HG02571 (cell line): Measurements from ENCODE around the gene NTRK2.
"Not testable (repeated sequence)": the region's sequence is repeated elsewhere in the genome, so short reads cannot be mapped to it uniquely, and the experiment has no call there.

Experiments used
- ATAC-seq: cut with Tn5 transposase; IDR thresholded peaks from one replicate; pipeline ENCODE4 v1.9.1; 2021; ENCODE audit warnings: mild to moderate bottlenecking, moderate library complexity; ENCODE audit not compliant: unreplicated experiment

Gene NTRK2

DNA sequence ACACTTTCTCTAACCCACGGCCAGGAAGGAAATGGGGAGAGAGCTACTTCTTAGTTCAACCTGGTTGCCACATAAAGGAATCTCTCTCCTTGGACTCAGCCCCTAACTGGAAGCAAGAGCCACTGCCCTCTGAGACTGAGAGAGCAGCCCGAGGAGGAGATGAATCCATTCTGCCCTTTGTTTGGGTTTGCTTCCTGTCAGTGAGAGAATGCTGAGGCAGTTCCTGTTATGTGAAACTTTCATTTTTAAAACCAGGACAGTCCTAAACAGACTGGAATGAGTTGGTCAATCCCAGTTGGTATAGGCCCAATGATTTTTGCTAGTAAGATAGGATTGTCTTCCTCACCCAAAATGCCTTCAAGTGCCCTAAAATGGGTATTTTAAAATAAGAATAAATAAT is 205.1 kb downstream of the NTRK2 start:
- ATAC-seq: no peak

DNA sequence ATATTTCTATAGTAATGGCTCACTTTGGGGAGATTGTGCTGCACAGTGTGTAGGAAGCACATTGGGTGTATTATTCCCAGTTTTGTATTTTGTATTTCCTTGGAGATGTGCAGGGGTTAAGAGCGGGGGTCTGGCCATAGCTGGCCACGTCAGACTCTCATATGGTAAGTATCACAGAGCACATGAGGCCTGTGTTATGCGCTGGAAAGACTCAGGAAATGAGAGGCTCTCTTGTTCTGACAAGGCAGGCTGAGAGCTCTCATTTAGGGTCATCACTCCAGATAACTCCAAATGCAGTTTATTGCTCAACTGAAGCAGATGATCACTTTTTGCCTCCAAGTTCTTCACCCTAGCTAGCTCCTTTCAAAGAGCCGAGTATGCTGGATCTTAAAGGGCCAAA is 205.7 kb downstream of the NTRK2 start:
- ATAC-seq: no peak

DNA sequence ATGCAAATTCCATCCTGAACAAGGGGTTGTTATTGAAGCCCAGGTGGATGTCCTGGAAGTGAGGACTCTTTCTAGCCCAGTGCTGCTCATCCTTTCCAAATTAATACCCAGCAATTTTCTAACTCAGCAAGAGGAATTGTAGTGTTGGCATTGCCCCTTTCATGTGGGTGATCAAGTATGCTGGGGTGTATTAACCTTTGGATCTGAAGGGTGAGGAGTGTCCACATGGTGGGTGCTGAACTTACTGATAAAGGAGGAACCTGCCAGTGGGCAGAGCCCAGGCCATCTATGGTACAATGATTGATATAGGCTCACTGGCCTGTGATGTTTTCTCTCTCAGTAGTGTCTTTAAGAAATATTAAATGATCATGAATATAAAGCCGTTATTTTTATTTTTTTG is 210.1 kb downstream of the NTRK2 start:
- ATAC-seq: no peak

DNA sequence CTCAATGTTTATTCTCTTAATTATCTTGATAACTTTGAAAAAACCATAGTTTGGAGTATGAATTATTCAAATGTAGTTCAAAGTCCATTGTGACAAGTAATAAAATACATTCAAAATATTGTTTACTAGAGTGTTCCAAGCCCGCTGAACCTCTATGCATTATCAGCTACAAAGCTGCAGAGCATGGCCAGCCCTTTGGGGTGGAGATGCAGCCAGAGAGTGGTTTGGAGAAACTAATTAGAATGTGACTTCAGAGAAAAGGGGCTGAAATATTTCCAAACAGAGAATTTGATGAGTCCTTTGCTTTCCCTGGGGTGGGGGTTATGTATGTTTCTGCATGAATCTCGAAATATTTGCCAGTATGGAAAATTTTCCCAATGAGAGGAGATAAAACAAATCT is 211.3 kb downstream of the NTRK2 start:
- ATAC-seq: no peak

DNA sequence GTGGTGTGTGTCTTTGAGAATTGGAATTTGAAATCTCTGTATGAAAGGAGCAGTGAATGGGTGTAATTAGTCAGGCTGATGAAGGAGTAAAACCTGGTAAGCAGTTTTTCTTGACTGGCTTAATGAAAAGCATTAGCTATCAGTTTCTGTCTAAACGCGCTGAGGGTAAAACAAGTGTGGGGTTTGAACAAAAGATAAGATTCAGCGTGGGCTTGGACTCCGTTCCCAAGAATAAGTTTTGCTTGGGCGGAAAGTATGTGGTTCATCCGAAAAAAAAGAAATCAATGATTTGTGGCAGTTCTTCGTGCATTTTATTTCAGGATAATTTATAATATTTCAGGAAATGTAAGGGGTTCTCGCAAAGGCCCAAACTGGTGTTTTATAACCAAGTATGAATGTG is 217.3 kb downstream of the NTRK2 start:
- no peak for ATAC-seq

DNA sequence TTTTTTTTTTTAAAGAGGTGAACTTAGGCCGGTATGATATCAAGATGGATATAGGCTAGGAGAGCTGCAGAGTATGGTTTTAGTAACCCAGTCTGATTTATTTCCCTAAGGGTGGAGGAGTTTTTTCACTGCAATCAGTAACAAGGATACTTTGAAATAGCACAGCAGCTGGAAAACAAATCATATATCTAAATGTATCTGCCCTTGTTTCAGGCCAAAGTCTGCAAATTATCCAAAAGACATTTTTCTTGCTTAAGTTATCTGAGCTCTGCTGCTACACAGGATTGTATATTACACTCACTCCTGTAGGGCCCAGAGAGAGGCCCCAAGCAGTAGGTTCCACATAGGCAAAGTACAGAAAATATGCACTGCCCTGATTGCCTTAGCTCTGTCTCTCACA is 222.4 kb downstream of the NTRK2 start:
- ATAC-seq: no peak

DNA sequence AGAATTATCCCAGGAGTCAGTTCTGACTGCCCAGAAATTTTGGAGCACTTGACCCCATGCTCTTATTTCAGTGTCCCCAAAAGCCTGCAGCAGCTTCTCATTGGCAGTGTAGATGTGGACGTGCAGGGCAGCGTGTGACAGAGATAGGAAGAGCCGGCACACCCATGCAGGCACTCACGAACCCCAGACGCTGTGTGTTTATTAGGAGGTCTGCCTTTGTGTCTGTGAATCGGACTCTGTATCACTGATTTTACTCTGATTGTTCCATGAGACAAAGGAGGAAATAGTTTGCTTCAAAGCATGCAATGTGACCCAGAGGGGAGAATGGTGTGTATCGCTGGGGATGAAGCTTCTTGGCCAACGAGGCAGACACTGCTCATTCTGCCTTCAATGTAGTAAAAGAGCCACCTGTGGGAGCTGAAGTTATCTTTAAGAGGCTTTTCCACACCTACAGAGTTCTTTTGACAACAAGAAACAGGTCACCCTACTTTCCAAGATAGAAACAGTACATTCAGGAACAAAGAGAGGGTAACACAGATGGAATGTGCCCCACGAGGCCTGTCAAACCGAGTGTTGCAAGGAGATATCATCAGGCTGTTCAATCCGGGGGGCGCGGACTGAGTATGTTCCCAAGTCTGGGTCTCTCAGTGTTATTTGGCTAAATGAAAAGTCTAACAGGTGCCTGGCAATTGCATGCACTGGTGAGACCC is 224.0 kb downstream of the NTRK2 start:
- no peak for ATAC-seq

DNA sequence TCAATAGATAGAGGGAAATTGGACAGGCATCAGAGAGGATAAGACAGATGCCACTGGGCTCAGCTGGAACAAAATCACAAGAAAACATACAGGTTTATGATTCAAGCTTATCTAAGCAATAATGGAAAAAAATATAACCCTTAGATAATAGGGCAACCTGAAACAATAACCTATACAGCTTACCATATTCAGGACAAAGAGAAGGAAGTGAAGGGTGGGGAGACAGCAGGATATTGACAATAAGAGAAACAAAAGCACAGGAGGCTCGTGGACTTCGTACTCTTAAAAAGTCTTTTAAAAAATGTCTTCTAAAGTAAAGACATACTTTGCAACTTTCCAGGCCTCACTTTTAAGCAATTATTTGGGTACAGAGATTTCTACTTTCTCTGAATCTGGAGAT is 225.3 kb downstream of the NTRK2 start:
- no peak for ATAC-seq

DNA sequence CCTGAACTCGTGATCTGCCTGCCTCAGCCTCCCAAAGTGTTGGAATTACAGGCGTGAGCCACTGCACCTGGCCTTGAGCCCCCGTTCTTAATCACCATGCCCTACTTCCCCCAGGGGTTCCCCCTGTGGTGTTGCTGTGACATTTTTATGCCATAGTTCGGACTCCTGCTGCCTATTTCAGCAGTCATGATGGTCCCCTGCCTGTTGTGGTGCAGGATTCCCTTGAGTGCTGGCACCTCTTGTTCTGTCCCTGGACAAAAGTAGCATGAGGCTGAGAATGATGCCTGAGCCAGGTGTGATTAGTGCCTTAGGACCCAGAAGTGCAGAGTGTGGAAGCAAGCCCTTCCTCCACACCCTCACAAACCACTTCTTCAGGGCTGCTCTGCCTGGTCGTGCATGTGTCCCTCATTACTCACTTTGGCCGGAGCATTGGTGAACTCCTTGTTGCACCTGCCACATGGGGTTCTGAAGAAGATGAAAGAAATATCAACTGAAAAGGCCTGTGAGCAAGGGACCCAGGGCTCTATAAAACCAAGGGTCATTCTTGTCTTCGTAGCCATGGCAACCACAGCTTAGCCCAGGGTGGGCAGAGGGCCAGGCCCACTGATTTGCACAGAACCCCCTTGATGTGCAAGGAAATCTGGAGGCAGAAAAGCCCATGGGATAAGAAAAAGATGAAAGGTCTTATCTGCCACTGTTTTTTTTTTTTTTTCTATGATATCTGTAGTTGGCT is 228.0 kb downstream of the NTRK2 start:
- no peak for ATAC-seq

DNA sequence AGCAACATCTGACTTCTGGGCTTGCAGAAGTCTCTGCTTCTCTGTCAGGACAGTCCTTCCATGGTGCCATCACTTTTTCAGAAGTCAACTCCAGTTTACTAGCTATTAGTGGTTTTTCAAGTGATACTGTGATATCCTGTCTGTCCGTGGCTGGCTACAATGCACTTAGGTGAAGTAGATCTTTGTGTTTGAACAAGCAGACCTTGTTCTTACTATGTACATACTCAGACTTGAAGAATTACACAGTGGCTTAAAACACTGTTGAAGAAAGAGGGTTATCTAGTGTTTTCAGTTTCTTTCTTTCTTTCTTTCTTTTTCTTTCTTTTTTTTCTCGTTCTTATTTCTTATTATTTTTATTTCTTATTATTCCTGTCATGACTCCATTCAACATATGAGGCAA is 228.7 kb downstream of the NTRK2 start:
- ATAC-seq: no peak

DNA sequence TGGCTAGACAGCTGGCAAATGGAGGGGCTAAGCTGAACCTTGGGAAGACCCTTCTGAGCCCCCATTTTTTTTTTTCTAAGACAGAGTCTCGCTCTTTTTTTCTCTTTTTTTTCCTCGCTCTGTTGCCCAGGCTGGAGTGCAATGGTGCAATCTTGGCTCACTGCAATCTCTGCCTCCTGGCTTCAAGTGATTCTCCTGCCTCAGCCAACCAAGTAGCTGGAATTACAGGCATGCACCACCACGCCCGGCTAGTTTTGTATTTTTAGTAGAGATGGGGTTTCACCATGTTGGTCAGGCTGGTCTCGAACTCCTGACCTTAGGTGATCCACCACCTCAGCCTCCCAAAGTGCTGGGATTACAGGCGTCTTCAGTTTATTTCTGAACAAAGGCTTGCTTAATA is 229.1 kb downstream of the NTRK2 start:
- ATAC-seq: not testable (repeated sequence)

DNA sequence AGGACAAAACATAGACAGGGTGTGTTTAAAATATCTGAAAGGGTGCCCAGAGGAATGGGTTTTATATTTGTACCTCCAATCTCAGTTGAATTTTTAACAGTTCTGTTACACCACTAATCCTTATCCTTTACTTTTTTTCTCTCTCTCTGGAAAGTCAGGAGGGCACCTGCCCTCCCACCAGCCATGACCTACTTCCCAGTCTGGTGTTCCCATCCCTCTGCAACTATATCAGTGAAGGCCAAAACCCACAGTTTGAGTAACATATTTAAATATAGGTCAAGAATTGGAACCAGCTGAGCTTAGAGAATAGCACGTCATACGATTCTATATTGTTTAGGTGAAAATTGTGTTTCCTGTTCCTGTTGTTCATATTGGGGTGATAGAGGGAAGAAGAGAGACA is 229.8 kb downstream of the NTRK2 start:
- no peak for ATAC-seq

DNA sequence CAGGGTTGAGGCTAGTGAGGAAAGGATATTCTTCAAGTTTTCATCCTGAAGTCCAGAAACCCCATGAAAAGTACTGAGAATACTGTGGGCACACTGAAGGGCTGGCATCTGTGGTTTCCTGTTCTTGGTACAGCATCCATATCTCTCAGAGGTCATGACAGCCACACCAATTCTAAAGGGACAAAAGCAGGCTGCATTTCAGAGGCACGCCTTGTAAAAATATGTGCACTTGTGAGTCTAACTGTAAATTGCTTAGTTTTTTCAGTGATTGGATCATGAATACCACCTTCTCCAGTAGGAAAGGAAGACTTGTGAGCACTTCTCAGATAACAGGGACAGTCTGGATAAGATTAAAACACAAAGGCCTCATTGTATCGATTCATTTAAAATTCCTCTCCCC is 230.9 kb downstream of the NTRK2 start:
- ATAC-seq: no peak

DNA sequence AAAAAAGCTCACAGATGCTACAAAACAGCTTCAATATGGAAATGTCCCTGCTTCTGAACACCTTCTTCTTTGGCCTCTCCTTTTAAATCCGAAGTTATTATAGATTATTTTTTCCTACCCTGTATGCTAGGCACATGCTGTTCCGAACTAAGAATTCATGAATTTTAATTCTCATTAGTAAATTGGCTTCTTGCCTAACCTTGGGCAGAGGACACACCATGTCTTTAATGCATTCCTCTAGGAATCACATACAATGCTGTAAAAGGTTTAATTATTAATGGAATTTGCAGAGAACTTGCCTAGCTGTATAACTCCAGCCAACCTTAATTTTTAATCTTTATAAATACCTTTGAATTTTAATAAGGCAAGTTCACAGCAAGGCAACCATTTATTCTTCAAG is 234.4 kb downstream of the NTRK2 start:
- ATAC-seq: no peak

DNA sequence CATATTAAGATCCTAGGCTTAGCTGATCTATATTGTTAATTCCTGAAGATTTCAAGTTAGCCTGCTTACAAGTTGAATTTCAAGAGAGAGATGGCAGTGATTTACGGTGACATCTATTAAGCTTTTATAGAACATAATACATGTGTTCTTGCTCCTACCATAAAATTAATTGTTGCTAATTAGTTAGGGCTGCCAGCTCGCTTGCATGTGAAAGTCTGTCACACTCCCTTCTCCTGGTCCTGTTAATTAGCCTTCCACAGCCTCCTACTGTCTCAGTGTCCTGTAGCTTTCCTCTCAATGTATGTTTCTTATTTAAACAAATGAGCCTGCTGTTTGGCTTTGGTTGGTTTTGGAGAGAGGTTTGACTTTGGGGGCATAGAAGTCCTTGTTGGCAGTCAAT is 247.2 kb downstream of the NTRK2 start:
- no peak for ATAC-seq

DNA sequence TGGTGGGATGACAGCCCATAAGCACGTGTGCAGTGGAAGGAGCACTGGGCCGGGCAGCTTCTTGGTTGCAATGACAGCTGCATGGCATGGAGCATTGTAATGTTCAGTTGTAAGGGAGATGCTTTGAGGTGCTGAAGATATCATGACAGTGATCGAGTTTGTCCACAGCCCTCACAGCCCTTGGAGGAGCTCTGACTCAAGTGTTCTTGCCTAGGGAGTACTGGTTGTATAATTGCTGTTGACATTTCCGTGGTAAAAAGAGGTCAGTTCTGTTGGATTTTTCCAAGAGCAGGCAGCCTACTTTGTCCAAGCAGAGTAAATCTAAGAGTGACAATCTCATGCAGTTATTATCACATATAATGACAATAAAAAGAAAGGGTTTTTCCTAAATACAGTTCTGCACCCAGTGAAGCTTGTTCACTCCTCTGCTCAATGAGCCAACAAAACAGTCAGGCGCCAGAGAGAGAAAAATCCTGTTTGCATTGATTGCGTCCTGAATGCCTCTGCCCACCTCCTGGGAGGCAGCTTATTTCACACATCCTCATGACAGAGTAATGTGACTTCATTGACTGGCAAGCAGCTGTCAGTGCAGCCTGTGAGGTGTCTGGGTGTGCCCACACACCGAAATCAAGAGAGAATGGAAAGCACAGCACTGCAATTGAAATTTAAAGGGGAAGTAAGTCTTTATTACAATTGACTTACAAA is 248.0 kb downstream of the NTRK2 start:
- ATAC-seq: no peak

DNA sequence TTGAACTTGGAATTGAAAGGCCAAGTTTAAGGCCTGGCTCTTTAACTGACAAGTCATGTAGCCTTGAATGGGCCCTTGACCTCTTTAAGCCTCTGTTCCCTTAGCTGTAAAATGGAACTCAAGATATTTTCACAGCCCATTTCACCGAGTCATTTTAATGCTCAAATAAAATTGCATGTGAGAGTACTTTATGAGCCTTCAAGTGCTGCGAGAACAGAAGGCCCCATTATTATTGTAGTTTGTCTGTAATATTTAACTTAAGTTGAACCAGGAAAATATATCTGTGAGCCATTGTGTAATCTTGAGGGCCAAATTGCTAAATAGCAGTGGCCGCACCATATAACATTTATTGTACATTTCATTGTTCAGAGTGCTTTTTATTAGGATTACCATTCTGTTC is 249.9 kb downstream of the NTRK2 start:
- no peak for ATAC-seq

DNA sequence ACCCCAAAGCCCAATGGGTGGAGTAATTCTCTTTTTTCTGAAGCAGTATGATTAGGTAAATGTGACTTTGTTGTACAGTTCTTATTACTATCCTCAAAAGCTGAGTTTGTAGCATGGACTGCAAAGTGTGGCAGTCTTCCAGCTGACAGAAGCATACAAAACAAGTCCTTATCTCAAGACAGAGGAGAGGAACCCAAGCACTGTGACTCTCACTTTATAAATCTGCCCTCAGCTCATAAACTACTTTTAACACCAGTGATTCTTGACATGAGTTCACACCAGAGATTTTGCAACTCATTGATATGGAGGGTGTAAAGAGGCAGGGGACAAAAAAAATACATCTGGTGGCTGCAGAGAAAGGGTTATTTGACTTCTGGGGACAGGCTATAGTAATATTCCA is 251.6 kb downstream of the NTRK2 start:
- no peak for ATAC-seq

DNA sequence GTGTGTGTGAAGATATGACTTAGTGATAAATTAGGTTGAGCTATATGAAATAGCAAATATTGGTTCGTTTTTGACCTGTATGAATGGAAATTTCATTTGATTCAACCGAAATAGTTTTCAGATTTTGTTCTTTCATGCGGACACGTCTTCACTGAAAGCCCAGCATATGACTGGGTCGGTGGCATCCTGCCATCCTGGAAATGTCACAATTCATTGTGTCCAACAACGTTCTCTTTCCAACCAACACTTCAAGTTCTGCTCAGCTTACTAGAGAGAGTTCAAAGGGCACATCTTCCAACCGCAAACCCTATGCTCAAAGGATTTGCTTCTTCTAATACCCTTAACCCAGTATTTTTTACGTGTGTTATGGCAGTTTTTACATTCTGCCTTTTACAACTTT is 252.5 kb downstream of the NTRK2 start:
- no peak for ATAC-seq

DNA sequence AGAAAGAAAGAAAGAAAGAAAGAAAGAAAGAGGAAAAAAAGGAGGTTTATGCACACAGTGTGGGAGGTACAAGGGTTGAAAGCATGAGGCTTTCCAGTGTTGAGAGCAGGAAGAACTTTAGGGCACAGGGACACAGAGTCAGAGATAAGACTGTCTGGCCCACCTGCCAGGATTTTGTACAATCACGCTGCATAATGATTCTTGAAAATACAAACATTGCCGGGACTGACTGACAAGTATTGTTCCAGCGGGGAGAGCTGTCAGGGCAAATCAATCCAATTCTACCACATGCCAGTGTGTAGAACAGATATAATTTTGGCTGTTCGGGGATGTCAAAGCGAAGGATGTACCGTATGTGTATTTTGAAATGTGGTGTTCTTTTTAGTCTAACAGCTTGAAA is 254.7 kb downstream of the NTRK2 start:
- no peak for ATAC-seq

DNA sequence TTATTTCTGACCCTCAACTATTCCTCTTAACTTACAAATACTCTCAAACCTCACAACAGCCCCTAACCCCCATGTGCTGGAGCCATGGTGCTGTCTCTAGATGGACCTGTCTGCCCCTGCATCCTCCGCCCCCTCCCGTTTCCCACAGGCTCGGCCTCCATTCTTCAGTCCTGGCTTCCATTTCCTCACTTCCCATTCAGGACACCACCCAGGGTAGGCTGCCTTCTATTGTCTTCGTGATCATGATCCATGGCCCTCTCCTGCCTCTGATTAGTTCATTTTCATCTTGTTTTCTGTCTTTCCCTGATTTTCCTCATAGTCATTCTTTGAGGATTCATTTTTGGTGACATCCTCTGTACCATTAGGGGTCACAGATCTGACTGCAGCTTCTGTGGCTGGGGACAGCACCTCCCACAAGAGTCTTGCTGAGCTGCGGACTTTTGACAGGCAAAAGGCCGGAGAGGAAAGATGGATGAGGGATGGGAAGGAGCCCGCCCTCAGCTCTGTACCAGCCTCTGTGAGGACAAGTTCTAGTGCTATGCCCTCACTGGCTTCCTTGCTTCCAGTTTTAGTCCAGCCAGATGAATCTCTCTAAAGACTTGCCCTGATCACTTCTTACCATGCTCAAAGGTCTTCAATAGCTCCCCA is 255.8 kb downstream of the NTRK2 start:
- ATAC-seq: no peak

DNA sequence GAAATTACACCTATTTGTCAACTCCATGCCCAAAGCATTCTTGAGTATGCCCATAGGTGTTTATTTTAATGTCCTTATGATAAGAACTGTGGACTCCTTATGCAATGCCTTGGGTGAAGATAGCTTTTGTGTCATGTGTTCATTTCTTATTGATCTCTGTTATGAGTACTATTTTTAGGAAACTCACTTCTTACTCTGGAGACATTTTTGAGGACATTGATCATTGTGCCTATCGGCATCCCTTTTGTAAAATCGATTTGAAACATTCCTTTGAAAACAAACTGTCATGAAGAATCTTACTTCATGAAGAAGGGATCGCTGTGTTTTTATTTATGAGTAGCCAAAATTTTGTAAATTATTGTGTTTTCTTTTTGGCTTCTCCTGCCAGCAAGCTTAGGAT is 257.3 kb downstream of the NTRK2 start:
- no peak for ATAC-seq
